HFFc6 (cell line): Measurements from ENCODE around the gene STK32C. TPM values are rescaled to one million over a fixed set of nuclear protein-coding genes. Genes with fewer than 3 reads are reported as not detected.

Experiments
- DNase-seq: peaks from one replicate; pipeline ENCODE4 v3.0.0-alpha.2; 2018
- H3K27ac Mint-ChIP-seq: 2 replicates; pipeline ENCODE4 v1.8.0; 2020; ENCODE audit warnings: mild to moderate bottlenecking, mixed read lengths
- H3K27me3 Mint-ChIP-seq: 2 replicates; pipeline ENCODE4 v1.8.0; 2021; ENCODE audit warnings: mild to moderate bottlenecking, moderate library complexity, mixed read lengths; ENCODE audit not compliant: insufficient read depth
- H3K36me3 Mint-ChIP-seq: 2 replicates; pipeline ENCODE4 v1.8.0; 2021; ENCODE audit warnings: low read depth, mixed read lengths
- H3K4me1 Mint-ChIP-seq: 2 replicates; pipeline ENCODE4 v1.8.0; 2020; ENCODE audit warnings: low read depth, mixed read lengths
- H3K4me3 Mint-ChIP-seq: 2 replicates; pipeline ENCODE4 v1.8.0; 2020; ENCODE audit warnings: mild to moderate bottlenecking, moderate library complexity, mixed read lengths
- H3K9me3 Mint-ChIP-seq: 2 replicates; pipeline ENCODE4 v1.8.0; 2020; ENCODE audit warnings: mild to moderate bottlenecking, mixed read lengths
- total RNA-seq, 6 experiments: library from RNA; stranded (reverse); fragmentation: NEBNext Ultra II Directional; extraction: Animal tissue kit (Norgen Biotek cat#: 25700); gene quantifications; 2 replicates in 1 of 6; 3 replicates in 5 of 6; pipeline ENCODE4 v1.2.3, GENCODE V29; 2021
- TF ChIP-seq, protein P1 (sequence below): fragments of 200-600 bp; sonication (generic); IDR thresholded peaks from 2 replicates; pipeline ENCODE4 v1.5.0; 2021; ENCODE audit warnings: antibody characterized with exemption, mild to moderate bottlenecking

The STK32C gene
- total RNA-seq, 6 experiments from 2014 or later: 5.5 to 8.3 (median 7.2) TPM

GRCh38 chr10:132328106-132328505 is 20.4 kb upstream of the STK32C start:
- peaks cover 13% of the 10 kb centered on the region for H3K9me3 Mint-ChIP-seq
- TF ChIP-seq, protein P1, sequence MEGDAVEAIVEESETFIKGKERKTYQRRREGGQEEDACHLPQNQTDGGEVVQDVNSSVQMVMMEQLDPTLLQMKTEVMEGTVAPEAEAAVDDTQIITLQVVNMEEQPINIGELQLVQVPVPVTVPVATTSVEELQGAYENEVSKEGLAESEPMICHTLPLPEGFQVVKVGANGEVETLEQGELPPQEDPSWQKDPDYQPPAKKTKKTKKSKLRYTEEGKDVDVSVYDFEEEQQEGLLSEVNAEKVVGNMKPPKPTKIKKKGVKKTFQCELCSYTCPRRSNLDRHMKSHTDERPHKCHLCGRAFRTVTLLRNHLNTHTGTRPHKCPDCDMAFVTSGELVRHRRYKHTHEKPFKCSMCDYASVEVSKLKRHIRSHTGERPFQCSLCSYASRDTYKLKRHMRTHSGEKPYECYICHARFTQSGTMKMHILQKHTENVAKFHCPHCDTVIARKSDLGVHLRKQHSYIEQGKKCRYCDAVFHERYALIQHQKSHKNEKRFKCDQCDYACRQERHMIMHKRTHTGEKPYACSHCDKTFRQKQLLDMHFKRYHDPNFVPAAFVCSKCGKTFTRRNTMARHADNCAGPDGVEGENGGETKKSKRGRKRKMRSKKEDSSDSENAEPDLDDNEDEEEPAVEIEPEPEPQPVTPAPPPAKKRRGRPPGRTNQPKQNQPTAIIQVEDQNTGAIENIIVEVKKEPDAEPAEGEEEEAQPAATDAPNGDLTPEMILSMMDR: no peak
- DNase-seq: no peak
- peak overlapping the region; percentile 98; the same call in 1 of the 2 replicates for H3K4me3 Mint-ChIP-seq
- peaks cover 51% of the 10 kb centered on the region for H3K4me1 Mint-ChIP-seq
- peaks cover 7% of the 10 kb centered on the region for H3K27me3 Mint-ChIP-seq
- no peak overlapping the region for H3K27ac Mint-ChIP-seq
- H3K36me3 Mint-ChIP-seq: peaks cover 64% of the 10 kb centered on the region

- H3K4me3 Mint-ChIP-seq: no peak overlapping the region
These were observed 19.2 kb upstream of the STK32C start for GRCh38 chr10:132326925-132327324.

GRCh38 chr10:132326344-132326889 is 18.7 kb upstream of the STK32C start:
- H3K27ac Mint-ChIP-seq: no peak overlapping the region
- DNase-seq: no peak
- TF ChIP-seq, protein P1: no peak
- H3K4me3 Mint-ChIP-seq: no peak overlapping the region
- peaks cover 12% of the 10 kb centered on the region for H3K9me3 Mint-ChIP-seq
- peaks cover 64% of the 10 kb centered on the region for H3K36me3 Mint-ChIP-seq
- H3K4me1 Mint-ChIP-seq: peaks cover 49% of the 10 kb centered on the region
- peaks cover 7% of the 10 kb centered on the region for H3K27me3 Mint-ChIP-seq

More at GRCh38 chr10:132326925-132327324, 19.2 kb upstream of the STK32C start:
- peaks cover 7% of the 10 kb centered on the region for H3K27me3 Mint-ChIP-seq
- DNase-seq: no peak
- H3K36me3 Mint-ChIP-seq: peaks cover 64% of the 10 kb centered on the region
- peaks cover 13% of the 10 kb centered on the region for H3K9me3 Mint-ChIP-seq
- H3K4me1 Mint-ChIP-seq: peaks cover 51% of the 10 kb centered on the region
- H3K27ac Mint-ChIP-seq: no peak overlapping the region
- TF ChIP-seq, protein P1: no peak

DNA sequence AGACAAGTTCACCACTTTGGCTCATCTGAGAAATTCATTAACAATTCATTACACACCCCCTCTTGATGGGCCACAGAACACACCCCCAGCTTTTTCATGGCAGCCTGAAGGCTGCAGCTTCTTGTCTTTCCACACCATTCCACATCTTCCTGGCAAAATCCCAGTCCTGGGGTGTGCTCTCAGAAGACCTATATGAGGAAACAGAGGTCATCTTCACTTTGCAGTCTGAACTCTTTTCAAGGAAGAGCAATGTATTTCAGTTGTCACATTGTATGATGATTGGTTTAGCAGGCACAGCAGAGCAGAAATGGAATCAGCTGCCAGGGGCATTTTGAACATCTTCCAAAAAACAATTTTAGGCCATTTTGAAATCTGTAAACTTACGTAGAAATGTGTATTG is 16.4 kb upstream of the STK32C start:
- Mint-ChIP-seq H3K9me3 (no peaks in the 10 kb centered on the region), H3K27ac (no peak overlapping the region), H3K4me1 (peaks cover 52% of the 10 kb centered on the region), H3K36me3 (peaks cover 48% of the 10 kb centered on the region), H3K4me3 (no peak overlapping the region), H3K27me3 (peaks cover 2% of the 10 kb centered on the region)
- DNase-seq: no peak
- TF ChIP-seq, protein P1: no peak

DNA sequence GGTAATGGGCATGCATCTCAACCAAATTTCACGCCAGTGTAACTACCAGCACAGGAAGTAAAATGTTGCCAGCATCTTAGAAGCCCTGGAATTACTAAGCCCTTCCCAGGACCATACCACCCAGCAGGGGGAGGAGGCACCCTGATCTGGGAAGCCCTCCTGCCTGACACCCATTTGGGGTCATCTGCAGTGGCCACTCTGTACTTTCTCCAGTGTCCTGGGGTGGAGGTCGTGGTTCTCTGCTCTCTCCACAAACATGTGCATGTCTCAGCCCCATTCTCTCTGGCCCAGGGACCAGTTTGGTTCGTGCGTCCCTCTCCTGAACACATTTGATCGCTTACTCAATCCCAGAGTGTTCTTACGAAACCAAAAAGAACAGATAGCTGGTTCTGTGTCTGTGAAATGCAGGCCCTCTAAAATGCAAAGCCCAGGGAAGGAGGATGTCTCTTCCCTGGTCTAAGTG is 14.9 kb upstream of the STK32C start:
- Mint-ChIP-seq H3K27ac (peak overlapping the region; percentile 62; the same call in 1 of the 2 replicates), H3K4me1 (peaks cover 49% of the 10 kb centered on the region), H3K36me3 (peaks cover 35% of the 10 kb centered on the region), H3K9me3 (no peaks in the 10 kb centered on the region), H3K27me3 (no peaks in the 10 kb centered on the region; the same call in 1 of the 2 replicates), H3K4me3 (no peak overlapping the region)
- DNase-seq: no peak
- TF ChIP-seq, protein P1: peak; percentile 26; the same call in 1 of the 2 replicates
